HG02840 (cell line): ENCODE results near the gene NOL11.
"Not testable (repeated sequence)": the region's sequence is repeated elsewhere in the genome, so short reads cannot be mapped to it uniquely, and the experiment has no call there.

Experiments used
- ATAC-seq: cut with Tn5 transposase; IDR thresholded peaks from one replicate; pipeline ENCODE4 v1.9.1; 2021; ENCODE audit warnings: mild to moderate bottlenecking, moderate library complexity, moderate number of reproducible peaks; ENCODE audit not compliant: unreplicated experiment, low FRiP score

NOL11 gene

GRCh38 chr17:67717624-67718324 lies at the start of gene NOL11:
NOL11 (plus strand) TSS chr17:67717936; CDS start chr17:67717948, 12 bp downstream.
- ATAC-seq, result peak; percentile 97

DNA sequence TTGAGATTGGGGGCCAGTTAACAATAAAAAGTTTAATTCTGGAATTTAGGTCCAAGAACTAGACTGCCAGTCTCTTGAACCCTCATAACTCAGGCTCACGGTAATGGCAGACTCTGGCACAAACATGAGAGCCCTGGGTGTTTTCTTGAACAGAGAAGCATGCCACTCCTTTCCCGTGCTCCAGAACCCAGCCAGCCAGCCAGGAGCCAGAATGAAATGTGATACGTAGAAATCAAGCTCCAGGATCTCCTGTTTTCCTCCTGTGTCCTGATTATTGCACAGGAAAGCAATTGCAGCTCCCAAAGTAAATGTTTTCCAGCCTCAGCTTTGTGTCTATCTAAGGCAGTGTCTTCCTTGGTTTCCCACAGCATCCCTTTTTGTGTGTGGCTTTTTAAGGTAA lies 46.2 kb upstream of the NOL11 start:
- no peak for ATAC-seq

DNA sequence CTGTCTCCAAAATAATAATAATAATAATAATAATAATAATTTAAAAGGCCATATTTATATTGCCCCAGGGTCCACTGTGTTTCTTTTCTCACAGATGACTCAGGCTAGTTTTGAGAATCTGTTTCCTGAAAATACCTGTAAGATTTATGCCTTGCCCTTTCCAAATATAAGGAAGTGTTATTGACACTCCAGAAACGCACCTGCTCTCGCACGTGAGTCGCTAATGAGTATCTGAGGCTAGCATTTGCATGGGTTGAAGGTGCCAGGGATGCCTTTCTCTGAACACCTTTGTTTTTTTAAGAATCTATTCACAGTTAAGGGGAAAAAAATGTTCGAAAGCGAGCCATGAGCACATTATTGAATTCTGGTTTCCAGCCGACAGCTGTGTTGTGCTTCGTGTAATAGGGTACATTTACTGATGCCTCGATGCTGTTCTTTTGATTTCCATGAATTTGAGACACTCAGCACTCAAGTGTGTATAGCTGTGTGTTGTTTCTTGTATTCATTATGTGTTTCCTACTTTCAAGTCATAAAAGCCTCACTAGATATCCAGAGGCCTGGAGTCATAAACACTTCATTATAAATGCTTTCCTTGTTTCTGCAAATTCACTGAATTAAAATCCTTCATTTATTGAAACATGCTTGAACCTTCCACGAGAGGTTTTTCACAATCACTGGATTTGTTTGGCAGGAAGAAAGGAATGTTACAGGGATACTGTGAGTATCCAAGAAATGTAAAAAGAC lies 45.0 kb upstream of the NOL11 start:
- no peak for ATAC-seq

- no peak for ATAC-seq
These were observed 42.3 kb upstream of the NOL11 start for GRCh38 chr17:67675481-67675880.

DNA sequence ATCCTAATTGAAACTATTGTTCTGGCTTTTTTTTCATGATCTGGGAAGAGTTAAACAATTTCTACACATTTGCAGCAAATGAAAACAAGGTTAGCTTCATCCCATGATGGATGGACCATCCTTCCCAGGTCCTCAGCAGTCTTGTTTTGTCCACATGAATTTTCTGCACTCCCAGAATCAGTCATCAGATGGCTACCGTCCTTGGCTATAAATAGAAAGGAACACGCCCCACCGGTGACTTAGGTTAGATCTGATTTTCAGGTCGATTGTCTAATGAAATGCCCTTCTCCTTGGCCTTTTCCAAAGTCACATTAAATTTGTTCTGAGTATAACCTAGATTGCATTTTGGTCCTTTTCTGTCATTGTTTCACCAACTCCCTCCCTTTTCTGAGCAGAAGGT lies 41.4 kb upstream of the NOL11 start:
- no peak for ATAC-seq

DNA sequence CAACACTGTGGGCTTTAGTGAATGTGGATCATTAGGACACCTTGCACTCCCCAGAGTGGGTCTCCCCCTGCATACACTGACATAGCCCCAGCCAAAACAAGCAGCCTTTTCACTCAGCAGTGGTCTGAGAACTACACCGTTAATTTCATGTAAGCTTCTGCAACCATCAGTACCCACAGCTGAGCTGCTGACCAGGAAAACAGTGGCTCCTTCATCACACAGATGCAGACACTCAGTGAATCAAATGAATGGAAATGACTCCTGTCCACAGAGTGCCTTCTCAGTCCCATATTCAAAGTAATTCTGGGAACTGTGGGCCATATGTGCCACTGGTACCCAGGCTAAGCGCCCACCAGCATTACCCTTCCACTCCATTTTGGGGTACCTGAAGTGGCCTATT lies 39.3 kb upstream of the NOL11 start:
- ATAC-seq, result no peak

- no peak for ATAC-seq
These were observed 38.5 kb upstream of the NOL11 start for GRCh38 chr17:67679225-67679624.

GRCh38 chr17:67679721-67680120 lies 38.0 kb upstream of the NOL11 start:
- no peak for ATAC-seq

DNA sequence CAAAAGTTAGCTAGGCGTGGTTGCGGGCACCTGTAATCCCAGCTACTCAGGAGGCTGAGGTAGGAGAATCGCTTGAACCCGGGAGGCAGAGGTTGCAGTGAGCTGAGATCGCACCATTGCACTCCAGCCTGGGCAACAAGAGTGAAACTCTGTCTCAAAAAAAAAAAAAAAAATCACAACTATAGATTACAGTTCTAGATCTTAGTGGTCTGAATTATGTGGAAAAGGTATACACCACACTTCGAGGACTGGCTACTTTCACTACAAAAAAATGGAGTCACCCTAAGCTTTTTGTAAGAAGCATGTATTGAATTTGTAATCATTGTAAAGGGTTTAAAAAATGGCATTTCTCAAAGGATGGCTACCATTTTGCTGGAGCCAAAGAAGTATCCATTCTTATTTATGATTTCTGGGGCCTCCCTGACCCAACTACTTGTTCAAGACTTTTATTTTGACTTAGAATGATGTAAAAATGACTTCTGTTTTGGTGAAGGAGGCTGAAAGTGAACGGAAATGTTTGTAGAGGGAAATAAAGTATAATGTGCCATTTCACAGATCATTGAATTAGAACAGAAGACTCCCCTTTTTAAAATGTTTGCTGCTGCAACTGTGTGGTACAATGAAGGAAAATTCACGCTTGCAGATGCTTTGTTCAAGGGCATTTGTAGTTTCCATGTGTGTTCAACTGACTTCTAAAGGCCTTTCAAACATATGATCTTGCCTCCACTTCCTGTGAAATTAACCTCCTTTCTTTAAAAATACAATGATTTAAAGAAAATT lies 37.1 kb upstream of the NOL11 start:
- no peak for ATAC-seq

DNA sequence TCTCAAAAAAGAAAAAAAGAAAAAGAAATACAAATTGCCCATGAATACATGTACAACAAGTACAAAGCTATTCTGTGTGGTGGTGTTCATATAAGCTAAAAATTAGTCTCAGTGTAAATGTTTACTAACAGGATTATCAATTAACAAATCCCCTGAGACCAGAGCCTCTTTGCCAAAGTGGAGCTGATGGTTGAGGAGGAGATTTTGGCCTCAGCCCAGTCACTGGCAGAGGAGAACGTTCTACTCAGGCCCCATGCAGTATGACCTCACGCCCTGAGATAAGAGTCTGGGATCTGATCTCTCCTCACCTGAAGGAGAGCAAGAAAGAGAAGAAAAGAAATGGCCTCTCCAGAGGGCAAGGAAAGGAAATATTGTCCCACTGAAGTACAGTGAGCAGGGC lies 35.5 kb upstream of the NOL11 start:
- ATAC-seq, result no peak

DNA sequence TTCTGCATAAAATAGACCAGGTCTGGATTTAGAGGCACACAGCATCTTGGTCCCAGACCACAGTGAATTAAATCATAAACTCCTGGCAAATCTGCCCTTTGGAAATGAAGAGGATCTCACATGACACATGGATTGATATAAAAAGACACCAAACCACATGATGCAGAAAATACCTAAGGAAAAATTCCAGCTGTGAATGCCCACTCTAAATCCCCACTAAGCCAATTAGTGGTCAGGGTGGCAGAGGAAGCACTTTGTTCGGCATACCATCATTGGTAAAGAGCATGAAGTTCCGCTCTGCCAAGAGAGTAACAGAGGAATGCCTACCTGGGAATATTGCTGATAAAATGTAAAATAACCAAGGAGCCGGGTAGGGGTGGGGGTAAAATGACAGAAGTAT lies 32.4 kb upstream of the NOL11 start:
- ATAC-seq, result no peak

DNA sequence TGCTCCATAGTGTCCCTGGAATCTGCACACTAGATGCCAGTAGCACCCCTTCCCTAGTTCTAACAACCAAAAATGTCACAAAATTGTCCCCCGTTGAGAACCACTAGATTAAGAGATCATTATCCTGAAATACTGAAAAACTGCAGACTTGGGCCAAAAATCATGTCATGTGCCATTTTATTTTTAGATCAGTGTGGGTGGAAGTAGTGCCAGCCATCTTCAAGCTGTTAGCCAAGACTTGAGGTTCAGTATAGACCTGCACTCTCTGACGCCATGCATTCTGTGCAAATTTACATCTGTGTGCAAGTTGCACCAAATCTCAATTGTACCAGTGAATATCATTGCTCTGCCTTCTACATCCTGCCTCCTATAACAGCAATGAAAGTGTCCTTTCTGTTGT lies 31.5 kb upstream of the NOL11 start:
- ATAC-seq, result no peak

- ATAC-seq, result no peak
These were observed 30.2 kb upstream of the NOL11 start for GRCh38 chr17:67687511-67687910.

DNA sequence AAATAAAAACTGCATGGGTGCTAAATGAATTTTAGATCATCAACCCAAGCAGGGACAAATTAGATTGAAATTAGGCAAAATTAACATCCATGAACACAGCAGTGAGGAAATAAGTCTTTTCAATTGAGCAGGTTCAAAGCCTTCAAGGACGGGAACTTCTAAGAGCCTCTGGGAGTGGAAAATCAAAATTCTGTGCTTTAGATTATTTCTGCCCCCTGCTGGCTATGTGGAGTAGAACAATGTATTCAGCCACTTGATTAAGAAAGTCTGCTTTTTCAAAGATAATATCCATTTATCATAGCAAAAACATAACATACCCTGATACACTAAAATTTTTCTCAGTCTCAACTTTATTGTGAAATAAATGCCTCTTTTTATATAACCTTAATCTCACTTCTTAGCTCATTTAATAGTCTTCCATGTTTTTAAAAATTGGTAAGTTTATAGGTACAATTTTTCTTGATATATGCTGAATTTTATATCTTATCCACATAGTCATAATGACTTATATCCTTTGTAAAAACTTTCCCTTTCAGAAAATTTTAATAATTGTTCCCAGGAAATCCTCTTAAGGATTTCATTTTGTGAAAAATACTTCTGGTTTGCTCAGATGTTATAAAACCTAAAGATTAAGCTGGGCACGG lies 28.1 kb upstream of the NOL11 start:
- no peak for ATAC-seq

DNA sequence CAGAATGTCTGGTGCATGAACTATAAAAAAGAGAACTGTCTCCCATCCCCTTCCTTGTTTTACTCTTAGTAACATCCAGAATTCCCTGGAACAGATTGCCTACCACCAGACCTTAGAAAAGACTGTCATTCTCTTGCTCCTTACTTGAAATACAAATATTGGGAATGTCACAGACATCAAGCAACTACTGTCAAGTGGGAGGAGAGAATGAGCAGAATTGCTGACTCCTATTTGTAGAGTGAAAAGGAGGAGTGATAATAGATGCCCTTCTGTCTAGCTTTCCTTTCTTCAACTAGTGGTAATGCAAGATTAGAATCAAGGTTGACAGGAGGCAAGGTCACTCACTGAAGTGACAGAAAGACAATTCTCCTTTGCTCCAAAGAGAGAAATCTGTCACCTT lies 23.9 kb upstream of the NOL11 start:
- no peak for ATAC-seq

DNA sequence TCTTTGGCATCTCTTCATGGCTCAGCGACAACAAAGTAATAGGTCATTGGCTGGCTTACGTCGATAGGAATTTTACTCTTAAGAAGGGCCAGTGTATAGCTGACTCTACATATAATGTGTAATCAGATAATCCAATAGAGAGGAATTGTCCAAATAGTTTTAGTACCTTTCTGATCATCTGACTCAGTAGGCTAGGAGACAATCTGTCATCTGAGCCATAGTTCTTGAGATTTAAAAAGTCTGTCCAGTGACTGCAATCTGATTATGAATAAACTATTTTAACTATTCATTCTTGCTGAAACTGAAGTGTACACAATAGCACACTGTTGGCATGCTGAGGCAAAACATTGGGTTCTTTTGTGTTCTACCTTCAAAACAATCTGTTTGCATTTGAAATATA lies 21.4 kb upstream of the NOL11 start:
- no peak for ATAC-seq

DNA sequence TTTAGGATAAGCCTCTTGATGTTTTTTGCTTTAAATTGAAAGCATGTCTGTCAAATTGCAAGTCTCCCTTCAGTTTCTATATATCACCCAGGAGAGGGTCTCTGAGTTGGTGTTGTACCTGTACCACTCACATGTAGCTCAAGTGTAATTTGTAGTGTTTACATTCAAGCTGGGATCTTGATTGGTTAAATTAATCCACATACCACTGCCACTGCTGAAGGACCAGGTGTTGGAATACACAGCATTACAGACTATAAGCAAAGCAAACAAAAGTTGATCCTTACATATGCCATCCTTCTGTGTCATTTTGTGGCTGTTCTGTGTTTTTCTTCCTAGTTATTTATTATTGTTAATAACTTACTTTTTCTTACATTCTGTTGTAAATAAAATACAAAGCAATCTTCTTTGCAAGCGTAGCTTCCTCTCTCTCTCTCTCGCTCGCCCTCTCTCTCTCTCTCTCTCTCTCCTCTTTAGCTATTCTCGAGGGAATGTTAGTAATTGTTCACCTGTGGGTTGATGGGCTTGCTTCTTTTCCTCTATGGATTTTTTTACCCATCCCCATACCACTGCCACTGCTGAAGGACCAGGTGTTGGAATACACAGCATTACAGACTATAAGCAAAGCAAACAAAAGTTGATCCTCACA lies 20.8 kb upstream of the NOL11 start:
- ATAC-seq, result no peak

DNA sequence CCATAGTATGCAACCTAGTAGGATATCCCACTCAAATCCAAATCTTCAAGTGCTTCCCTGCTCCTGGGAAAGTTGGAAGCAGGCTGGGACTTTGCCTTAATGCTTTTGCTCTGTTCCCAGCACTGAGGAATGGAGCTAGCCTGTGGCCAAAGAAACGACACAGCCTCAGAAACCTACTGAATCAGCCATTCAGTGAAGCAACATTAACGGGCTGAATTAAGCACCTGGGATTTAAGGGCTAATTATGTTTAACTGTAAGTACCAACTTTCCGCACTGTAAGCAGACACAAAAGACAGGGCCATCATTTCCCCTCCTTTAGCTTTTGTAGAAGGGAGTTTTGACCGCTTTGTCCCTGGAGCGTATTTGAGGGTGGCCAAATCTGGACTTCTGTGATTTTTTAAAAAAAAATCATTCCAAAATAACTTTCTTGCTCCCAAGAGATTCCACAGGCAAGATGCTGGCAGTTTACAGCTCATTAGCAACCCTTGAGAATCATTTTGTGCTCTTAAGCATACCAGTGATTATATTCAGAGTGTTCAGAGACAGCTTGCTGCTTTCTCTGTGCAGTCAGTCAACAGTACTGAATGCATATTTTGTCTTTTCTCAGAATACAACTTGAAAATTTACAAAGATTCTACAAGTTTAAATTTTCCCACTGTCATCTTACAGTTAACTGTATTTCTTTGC lies 17.6 kb upstream of the NOL11 start:
- no peak for ATAC-seq

DNA sequence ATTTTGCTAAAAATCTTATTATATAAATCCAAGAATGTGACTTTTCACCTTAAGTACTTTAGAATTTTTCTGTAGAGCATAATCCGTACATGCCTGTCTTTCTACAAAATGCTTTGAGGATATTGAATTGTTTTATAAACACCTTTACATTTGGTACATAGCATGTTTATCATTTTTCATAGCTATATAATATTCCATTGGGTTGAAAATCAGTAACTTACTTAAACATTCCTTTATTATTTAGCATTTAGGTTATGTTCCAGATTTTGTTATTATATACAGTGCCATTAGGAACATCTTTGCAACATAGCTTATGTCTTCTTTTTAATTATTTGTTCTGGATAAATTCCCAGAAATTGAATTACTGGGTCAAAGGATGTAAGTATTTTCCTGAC lies 17.0 kb upstream of the NOL11 start:
- no peak for ATAC-seq

GRCh38 chr17:67702861-67703260 lies 14.9 kb upstream of the NOL11 start:
- ATAC-seq, result not testable (repeated sequence)
